GM18951 (cell line): ENCODE measurements around the gene FERMT2.

ENCODE experiments used
- POLR2A ChIP-seq: IDR thresholded peaks from 4 replicates; pipeline ENCODE4 v1.6.1; 2011; ENCODE audit warnings: mild to moderate bottlenecking; ENCODE audit not compliant: insufficient read length, insufficient read depth; ENCODE audit errors: extremely low read depth
- in situ Hi-C: fragments of 300-500 bp; cut with MboI; formaldehyde crosslinking; loops from one replicate; pipeline ENCODE4 v1.12.0; 2022; ENCODE audit warnings: low sequenced_read_pairs, mixed read lengths, inconsistent platforms; ENCODE audit not compliant: unreplicated experiment

The FERMT2 gene

DNA sequence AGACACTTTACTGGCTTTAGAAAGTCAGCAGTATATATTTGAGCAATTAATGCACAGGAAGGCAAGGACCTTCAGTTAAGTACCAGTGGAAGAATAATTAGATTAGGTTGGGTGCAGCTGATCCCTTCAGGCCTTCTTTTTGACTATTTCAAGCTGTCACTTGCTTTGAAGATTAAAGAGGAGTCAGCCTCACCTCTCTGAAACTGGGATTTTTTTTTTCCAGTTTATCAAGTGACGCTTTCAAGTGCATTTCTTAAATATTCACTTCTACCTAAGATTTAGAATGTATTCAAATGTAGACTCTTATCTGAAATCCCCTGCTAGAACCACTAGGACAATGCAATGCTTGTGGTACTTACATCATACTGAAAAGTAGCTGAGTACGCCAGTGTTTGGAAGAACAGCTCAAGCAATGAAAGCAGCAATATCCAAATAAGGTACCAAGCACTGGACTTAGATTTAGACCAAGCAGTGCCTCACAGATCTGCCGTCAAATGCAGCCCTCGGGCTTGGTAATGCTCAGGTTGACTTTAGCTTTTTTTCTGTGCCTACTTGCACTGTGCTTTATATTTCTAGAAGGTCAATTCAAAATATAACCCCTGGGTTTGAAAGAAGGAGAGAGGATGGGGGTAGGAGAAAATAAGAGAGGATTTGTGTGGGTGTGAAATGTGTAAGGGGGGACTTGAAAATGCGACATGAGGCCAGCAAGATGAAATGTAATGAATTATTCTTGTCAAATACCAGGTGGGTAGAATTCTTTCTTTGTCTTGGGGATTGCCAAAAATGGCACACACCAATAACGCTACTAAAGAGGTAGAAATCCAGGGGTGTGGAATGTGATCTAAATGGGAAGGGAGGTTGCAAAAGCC lies 3.7 kb upstream of the FERMT2 start:
- in situ Hi-C loops = loop anchor here (10.0 to 25.0 kb wide), 2 partner anchors 130 to 667 kb away; no protein-coding TSS in a partner anchor

DNA sequence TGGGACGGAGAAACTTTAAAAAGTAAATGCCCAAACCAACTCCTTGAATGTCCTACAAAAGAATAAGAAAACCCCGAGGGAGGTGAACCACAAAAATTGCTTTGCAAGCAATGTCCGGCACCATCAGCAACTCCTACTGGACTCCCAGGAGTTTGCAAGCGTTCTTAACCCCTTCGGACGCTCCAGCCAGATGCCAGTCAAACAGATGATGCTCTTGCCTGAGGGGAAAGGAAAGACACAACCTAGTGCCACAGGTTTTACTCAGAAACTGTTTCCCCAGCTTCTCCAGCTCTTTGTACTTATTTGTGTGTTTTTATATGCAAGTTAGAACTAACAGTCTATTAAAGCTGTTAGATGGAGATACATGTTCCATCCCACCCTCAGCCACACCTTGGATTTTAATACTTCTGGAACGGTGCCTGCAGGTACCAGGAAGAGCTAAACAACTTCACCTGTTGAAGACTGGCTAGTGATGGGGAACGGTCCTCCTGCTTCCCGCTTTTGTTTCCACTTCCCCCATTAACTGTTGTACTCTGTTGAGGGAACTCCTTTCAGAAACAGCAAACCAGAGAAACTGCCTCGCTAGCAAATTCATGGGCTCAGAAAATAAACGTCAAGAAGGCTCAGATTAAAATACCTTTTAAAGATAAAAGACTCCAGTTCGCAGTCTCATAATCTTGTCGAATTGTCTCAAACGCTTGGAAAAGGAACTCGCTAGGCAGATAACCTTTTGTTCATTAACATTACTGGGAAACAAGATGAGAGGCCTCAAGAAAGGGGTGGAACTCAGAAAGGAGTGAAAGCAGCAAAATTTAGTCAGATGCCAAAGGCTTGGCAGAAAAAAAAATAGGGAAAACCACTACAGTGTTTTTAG lies 1.1 kb upstream of the FERMT2 start:
- TF ChIP-seq POLR2A = no peak
- in situ Hi-C loops = loop anchor here (10.0 to 25.0 kb wide), 2 partner anchors 127 to 665 kb away; no protein-coding TSS in a partner anchor

More for the DNA sequence above, 3.7 kb upstream of the FERMT2 start:
- no peak for TF ChIP-seq POLR2A

DNA sequence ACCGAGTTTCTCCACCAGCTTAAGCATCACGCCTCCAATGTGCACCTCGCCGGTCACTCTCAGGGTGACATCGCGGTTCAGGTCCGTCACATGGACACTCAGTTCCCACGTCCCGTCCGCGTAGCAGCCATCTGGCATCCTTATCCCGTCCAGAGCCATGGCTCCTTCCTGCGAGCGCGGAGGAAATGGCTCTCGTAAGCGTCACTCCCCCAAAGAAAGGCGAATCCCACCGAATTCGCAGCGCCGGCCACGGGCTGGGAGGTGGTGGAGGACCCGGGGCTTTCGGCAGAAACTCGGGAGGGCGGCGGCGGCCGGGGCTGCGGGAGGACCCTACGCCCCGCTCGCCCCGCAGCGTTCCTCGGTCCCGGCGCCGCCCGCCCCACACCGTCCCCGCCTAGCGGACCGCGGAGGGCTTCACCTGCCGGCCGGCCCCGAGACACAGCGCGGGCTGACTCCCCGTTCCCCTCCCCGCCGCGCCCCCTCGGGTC lies 396 bp downstream of the FERMT2 start:
- in situ Hi-C loops = loop anchor here (10.0 to 25.0 kb wide), 2 partner anchors 126 to 663 kb away; no protein-coding TSS in a partner anchor
- no peak for TF ChIP-seq POLR2A

DNA sequence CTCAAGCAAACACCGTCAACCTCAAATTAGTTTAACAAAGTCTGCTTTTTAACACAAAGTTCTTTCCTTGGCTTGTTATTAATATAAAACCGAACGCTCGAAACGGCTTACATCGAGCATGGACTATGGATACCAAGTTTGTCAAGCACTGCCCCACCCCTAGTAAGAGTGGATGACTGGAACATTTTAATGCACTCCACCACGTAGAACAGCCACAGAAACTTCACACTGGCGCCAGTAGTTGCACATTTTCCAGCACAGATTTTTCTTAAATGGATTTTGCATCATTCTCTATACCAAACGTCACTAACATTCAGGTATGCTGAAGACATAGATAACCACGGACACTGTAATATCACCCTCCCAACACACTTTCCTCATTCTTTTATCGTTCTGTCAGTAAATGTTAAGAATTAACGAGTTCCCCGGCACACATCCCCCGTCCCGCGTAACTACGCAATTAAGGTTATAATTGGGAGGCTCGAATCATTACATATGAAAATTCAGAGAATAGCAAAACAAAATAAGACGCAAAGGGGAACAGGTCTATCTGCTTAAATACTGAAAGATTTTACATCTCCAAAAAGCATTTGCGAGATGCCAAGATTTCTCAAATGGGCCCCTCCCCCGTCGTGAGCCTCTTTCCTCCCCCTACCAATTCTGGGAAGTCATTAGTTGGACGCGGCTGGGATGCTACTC lies 990 bp downstream of the FERMT2 start:
- in situ Hi-C loops = loop anchor here (10.0 to 25.0 kb wide), 2 partner anchors 125 to 663 kb away; no protein-coding TSS in a partner anchor
- TF ChIP-seq POLR2A = no peak

DNA sequence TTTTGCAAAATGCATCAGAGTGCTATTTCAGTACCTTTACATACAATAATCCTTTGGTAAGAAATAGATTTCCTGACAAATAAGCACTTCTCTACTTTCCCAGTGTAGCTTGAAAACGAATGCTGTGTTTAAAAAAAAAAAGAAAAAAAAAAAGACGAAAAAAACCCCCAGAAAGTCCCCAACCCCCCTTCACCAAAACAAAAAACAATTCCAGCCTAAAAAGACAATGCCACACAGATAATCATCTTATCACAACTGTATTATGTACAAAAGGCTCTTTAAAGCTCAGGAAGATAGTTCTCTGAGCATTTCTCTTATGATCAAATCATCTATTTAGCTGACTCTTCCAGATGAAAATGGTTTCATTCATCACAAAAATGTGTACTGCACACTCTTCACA lies 1.6 kb downstream of the FERMT2 start:
- in situ Hi-C loops = no loop called here
- no peak for TF ChIP-seq POLR2A

DNA sequence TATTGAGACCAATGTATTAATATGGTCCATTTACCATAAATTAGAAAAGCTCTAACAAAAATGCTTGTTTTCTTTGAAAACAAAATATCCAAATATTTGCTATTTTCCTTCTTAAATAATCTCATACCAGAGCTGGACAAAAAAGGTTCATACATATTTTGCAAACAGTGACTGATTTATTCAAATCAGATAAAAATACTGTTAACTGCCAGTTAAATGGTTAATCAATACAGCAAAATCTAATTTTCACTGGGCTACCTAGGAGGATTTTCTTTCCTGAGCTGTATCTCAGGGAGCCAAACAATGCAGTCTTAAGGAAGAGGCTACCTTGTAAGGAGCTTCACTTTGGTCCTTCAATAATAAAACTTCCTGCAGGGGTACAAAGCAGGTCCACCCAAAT lies 2.0 kb downstream of the FERMT2 start:
- in situ Hi-C loops = no loop called here
- TF ChIP-seq POLR2A = no peak

DNA sequence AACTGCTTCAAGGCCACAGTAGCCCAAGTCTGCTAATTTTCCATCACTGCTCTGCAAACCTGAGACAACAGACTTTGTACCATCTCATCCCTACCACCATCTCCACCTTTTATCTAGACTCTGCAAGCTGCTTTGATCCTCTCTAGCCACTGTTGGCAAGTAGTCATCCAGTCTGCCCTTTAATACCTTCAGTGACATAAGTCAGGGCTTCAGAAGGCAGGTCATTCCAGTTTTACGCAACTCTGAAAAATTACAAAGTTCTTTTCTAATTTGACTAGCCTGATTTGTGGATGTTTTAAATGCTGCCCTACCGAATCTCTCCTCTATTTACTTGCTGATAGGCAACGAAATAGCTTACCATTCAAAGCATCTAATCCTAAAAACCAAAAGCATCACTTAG lies 2.8 kb downstream of the FERMT2 start:
- TF ChIP-seq POLR2A = no peak
- in situ Hi-C loops = no loop called here

DNA sequence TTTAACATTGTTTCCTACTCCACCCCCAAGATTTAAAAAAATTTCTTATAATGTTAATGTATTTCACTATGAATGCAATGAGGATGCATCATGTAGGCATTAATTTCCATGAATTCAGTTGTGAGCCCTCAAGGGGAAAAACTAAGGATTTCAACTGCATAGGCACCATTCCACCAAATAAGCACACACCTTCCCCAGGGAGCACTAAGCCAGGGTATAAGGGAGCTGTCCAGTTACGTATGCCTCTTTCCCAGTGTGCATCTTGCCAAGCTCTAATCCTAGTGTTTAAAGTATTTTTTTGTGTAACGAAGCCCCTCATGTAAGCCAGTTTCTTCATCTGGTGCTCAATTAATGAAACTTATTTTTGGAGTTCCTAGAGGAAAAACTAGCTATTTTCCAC lies 6.6 kb downstream of the FERMT2 start:
- TF ChIP-seq POLR2A = no peak
- in situ Hi-C loops = no loop called here

DNA sequence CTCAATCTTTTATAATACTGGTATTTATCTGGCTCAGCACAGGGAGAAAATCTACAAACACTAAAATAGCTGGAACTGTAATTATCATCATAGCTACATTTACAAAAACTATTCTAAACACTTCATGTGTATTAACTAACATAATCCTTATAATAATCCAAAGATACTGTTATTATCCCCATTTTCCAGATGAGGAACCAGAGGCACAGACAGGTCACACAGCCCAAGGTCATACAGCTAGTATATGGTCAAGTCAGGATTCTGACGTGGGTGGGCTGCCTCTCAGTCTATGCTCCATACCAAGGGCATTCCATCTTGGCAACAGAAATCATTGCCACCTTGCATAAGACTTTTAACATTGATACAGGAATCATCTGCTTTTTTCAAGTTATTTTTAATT lies 11.4 kb downstream of the FERMT2 start:
- in situ Hi-C loops = no loop called here
- no peak for TF ChIP-seq POLR2A

DNA sequence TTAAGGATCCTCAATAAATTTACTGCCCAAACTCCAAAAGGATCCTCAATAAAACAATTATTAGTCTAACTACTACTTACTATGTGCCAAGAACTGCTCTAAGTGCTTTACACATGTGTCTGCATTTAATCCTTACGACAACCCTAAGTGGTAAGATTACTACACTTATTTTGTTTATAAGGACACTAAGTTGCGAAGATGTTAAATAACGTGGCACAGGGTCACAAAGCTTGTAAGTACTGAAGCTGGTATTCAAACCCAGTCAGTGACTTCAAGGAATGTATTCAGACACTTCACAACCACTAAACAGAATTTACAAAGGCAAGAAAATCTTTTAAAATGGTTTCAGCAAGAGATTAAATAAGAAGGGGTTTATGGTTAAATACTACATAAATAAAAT lies 13.0 kb downstream of the FERMT2 start:
- TF ChIP-seq POLR2A = no peak
- in situ Hi-C loops = no loop called here

DNA sequence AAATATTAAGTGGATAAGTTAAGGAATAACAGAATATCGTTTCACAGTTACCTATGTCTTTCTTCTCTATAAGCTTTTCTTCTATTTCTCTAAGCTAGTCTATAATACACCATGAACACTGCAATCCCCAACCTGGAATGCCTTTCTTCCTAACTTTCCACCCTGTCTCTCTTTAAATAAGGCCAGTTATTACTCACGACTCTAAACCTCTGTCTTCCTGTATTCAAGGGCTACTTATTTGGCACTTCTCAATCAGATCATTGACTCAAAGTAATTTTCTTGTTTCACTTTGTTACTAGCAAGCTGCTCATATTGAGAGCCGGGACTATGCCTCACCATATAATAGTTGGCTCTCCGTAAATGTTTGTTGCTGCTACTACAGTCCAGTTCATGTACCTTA lies 13.5 kb downstream of the FERMT2 start:
- no peak for TF ChIP-seq POLR2A
- in situ Hi-C loops = no loop called here

DNA sequence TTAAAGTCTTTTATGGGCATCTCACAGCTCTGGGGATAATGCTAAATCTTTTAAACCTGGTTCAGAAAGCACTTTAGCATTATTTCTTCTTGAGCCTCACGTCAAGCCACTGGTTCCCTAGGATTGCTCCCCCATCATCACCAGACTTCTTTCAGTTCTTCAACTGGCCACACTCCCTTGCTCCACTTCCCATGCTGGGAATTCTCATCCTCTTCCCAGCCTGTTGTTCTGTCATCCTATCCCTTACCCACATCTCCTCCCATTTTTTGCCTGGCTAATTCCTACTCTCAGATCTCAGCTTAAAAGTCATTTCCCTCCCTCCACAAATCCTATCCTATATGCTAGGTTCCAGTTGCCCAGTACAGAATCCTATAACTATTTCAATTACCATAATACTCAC lies 14.4 kb downstream of the FERMT2 start:
- in situ Hi-C loops = no loop called here
- TF ChIP-seq POLR2A = no peak

DNA sequence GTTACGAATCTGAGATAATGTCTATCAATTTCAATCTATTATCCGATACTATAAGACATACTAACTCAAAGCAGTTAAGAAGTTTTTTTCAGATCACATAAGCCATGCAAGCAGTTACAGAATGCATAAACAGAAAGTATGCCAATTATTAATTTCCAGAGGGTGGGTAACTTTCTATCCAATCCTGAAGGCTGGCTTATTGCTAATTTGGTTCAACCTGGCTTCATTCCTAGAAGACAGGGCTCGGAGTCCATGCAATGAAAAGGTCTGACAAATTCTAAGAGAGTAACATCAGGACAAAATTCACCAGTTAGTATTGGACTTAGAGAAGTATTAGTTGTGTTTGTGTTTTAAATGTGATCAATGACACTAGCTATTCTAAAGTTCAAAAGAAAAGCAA lies 15.0 kb downstream of the FERMT2 start:
- in situ Hi-C loops = no loop called here

More for the DNA sequence above, 15.0 kb downstream of the FERMT2 start:
- no peak for TF ChIP-seq POLR2A
